Activated naive CD4-positive, alpha-beta T cell treated with Interleukin-2 at 50 U/mL for 16 hours (primary cell): ENCODE data around the gene SLC38A10.
A peak's percentile ranks its signal among the peaks of the same experiment; 100 is the strongest.

ENCODE experiments used
- DNase-seq: peaks from one replicate; pipeline ENCODE4 v3.0.0-alpha.2; 2020

SLC38A10 gene

GRCh38 chr17:81273698-81274470 lies 21.2 kb downstream of the SLC38A10 start:
- no peak for DNase-seq

GRCh38 chr17:81272616-81273015 lies 22.5 kb downstream of the SLC38A10 start:
- no peak for DNase-seq

- DNase-seq: no peak
Observed at GRCh38 chr17:81271226-81271625, 23.9 kb downstream of the SLC38A10 start.

GRCh38 chr17:81270279-81270678 lies 24.8 kb downstream of the SLC38A10 start:
- DNase-seq: no peak

- DNase-seq: no peak
Observed at GRCh38 chr17:81267390-81268067, 27.6 kb downstream of the SLC38A10 start.

GRCh38 chr17:81265576-81265975 lies 29.5 kb downstream of the SLC38A10 start:
- no peak for DNase-seq

GRCh38 chr17:81264640-81265039 lies 30.5 kb downstream of the SLC38A10 start:
- no peak for DNase-seq

GRCh38 chr17:81263371-81264181 lies 31.5 kb downstream of the SLC38A10 start:
- no peak for DNase-seq

- no peak for DNase-seq
Observed at GRCh38 chr17:81261582-81262336, 33.3 kb downstream of the SLC38A10 start.

GRCh38 chr17:81261096-81261495 lies 34.0 kb downstream of the SLC38A10 start:
- DNase-seq: no peak

GRCh38 chr17:81260641-81261040 lies 34.5 kb downstream of the SLC38A10 start:
- DNase-seq: no peak

GRCh38 chr17:81260171-81260570 lies 34.9 kb downstream of the SLC38A10 start:
- no peak for DNase-seq

GRCh38 chr17:81259058-81259605 lies 36.0 kb downstream of the SLC38A10 start:
- DNase-seq: no peak

- no peak for DNase-seq
Observed at GRCh38 chr17:81258292-81258691, 36.8 kb downstream of the SLC38A10 start.

GRCh38 chr17:81257533-81257932 lies 37.6 kb downstream of the SLC38A10 start:
- no peak for DNase-seq

- no peak for DNase-seq
Observed at GRCh38 chr17:81256616-81257015, 38.5 kb downstream of the SLC38A10 start.

GRCh38 chr17:81254955-81255717 lies 40.0 kb downstream of the SLC38A10 start:
- DNase-seq: no peak

GRCh38 chr17:81253358-81254131 lies 41.6 kb downstream of the SLC38A10 start:
- peak; percentile 60 for DNase-seq

GRCh38 chr17:81252987-81253329 lies 42.1 kb downstream of the SLC38A10 start:
- DNase-seq: no peak

GRCh38 chr17:81252326-81252986 lies 42.7 kb downstream of the SLC38A10 start:
- DNase-seq: no peak
